Thyroid gland (tissue), 4 donors: Measurements from ENCODE around the gene NAT9.

ENCODE experiments used
- POLR2A ChIP-seq, 2 donors: fragments of 450-650 bp; IDR thresholded peaks; one replicate each; pipeline ENCODE4 v1.6.1; 2017; ENCODE audit warnings: antibody characterized with exemption in 2 of 2, mild to moderate bottlenecking in 2 of 2, moderate library complexity in 1 of 2
- TF ChIP-seq, protein P1 (sequence below), 6 experiments: fragments of 200-600 bp in 3 of 6; fragments of 450-650 bp in 3 of 6; sonication (generic) in 3 of 6; IDR thresholded peaks; one replicate each; pipeline ENCODE4 v1.5.1; 2016 to 2019; ENCODE audit warnings: antibody characterized with exemption in 6 of 6, mild to moderate bottlenecking in 2 of 6, inconsistent platforms in 1 of 6, moderate library complexity in 1 of 6

DNA sequence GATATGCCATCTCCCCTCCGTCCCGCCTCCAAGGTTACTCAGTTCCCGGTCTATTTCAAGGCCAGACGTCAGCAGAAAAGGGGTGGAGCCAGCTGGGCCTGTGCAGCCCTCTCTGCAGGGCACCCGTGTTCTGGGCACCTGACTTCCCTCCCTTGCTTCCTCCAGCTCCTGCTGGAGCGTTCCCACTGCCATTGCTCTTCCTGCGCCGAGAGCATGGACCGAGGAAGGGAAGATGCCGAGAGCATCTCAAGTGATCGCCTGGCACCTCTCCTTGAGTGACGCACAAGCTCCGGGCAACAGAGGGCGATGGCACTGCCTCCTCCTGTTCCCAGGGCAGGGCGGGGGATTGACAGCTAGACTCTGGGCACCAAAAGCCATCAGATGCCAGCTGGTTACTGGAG, 29.4 kb upstream of the NAT9 start:
- TF ChIP-seq, protein P1, sequence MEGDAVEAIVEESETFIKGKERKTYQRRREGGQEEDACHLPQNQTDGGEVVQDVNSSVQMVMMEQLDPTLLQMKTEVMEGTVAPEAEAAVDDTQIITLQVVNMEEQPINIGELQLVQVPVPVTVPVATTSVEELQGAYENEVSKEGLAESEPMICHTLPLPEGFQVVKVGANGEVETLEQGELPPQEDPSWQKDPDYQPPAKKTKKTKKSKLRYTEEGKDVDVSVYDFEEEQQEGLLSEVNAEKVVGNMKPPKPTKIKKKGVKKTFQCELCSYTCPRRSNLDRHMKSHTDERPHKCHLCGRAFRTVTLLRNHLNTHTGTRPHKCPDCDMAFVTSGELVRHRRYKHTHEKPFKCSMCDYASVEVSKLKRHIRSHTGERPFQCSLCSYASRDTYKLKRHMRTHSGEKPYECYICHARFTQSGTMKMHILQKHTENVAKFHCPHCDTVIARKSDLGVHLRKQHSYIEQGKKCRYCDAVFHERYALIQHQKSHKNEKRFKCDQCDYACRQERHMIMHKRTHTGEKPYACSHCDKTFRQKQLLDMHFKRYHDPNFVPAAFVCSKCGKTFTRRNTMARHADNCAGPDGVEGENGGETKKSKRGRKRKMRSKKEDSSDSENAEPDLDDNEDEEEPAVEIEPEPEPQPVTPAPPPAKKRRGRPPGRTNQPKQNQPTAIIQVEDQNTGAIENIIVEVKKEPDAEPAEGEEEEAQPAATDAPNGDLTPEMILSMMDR (IDR thresholded peaks at IDR 0.05): no peak
- TF ChIP-seq POLR2A (IDR thresholded peaks at IDR 0.05): no peak
